Adipocyte (in vitro differentiated cells): ENCODE measurements around the gene SNCAIP.

Source experiments
- DNase-seq: peaks from one replicate; pipeline ENCODE4 v3.0.0-alpha.2; 2015; ENCODE audit warnings: low read depth
- H3K27me3 ChIP-seq: replicated peaks from 2 replicates; pipeline ENCODE4 v1.7.0; 2013; ENCODE audit warnings: mild to moderate bottlenecking, low read length, moderate library complexity; ENCODE audit not compliant: control insufficient read depth, insufficient read depth
- H3K36me3 ChIP-seq: 2 replicates; pipeline ENCODE4 v1.7.0; 2013; ENCODE audit warnings: low read length, mild to moderate bottlenecking, moderate library complexity; ENCODE audit not compliant: control insufficient read depth, insufficient read depth, severe bottlenecking
- H3K4me1 ChIP-seq: 2 replicates; pipeline ENCODE4 v1.7.0; 2013; ENCODE audit warnings: mild to moderate bottlenecking, low read length, moderate library complexity; ENCODE audit not compliant: control insufficient read depth, insufficient read depth
- H3K4me3 ChIP-seq: 2 replicates; pipeline ENCODE4 v1.7.0; 2013; ENCODE audit warnings: mild to moderate bottlenecking, low read length, moderate library complexity
- H3K9ac ChIP-seq: 2 replicates; pipeline ENCODE4 v1.7.0; 2013; ENCODE audit warnings: mild to moderate bottlenecking, low read length, moderate library complexity
- H3K9me3 ChIP-seq: 2 replicates; pipeline ENCODE4 v1.7.0; 2013; ENCODE audit warnings: mild to moderate bottlenecking, low read length, moderate library complexity; ENCODE audit not compliant: control insufficient read depth

SNCAIP gene

GRCh38 chr5:122311961-122312590 lies at the start of gene SNCAIP:
TSS of gene SNCAIP (plus strand) at chr5:122312237. CDS start at chr5:122391135, 78,898 bp downstream.
- peak within 1 kb of the TSS; percentile 85 for H3K4me3 ChIP-seq
- peak within 1 kb of the TSS; percentile 67 for H3K9ac ChIP-seq
- no peaks in the 10 kb centered on the region for H3K27me3 ChIP-seq
- peaks cover 15% of the 10 kb centered on the region for H3K4me1 ChIP-seq
- DNase-seq = peak; percentile 78
- no peaks in the 10 kb centered on the region for H3K36me3 ChIP-seq
- H3K9me3 ChIP-seq = no peaks in the 10 kb centered on the region

- peaks cover 14% of the 10 kb centered on the region for H3K4me1 ChIP-seq
- H3K9me3 ChIP-seq = no peaks in the 10 kb centered on the region
- peak; percentile 26 for DNase-seq
- peaks cover 3% of the 10 kb centered on the region for H3K27me3 ChIP-seq
- no peak overlapping the region for H3K9ac ChIP-seq
- no peaks in the 10 kb centered on the region for H3K36me3 ChIP-seq
- no peak overlapping the region for H3K4me3 ChIP-seq
Measured at GRCh38 chr5:122263352-122264030, 48.5 kb upstream of the SNCAIP start.

GRCh38 chr5:122264610-122265009 lies 47.4 kb upstream of the SNCAIP start:
- Histone ChIP-seq H3K4me1 (peaks cover 14% of the 10 kb centered on the region), H3K4me3 (no peak overlapping the region), H3K36me3 (no peaks in the 10 kb centered on the region), H3K9me3 (no peaks in the 10 kb centered on the region), H3K27me3 (peaks cover 3% of the 10 kb centered on the region), H3K9ac (no peak overlapping the region)
- DNase-seq = no peak

GRCh38 chr5:122267185-122267584 lies 44.9 kb upstream of the SNCAIP start:
- Histone ChIP-seq H3K36me3 (no peaks in the 10 kb centered on the region), H3K9ac (no peak overlapping the region), H3K9me3 (no peaks in the 10 kb centered on the region), H3K27me3 (peaks cover 3% of the 10 kb centered on the region), H3K4me3 (no peak overlapping the region), H3K4me1 (peaks cover 14% of the 10 kb centered on the region)
- DNase-seq = no peak

- DNase-seq = no peak
- Histone ChIP-seq H3K9ac (no peak overlapping the region), H3K9me3 (no peaks in the 10 kb centered on the region), H3K27me3 (no peaks in the 10 kb centered on the region), H3K4me3 (no peak overlapping the region), H3K36me3 (no peaks in the 10 kb centered on the region), H3K4me1 (no peaks in the 10 kb centered on the region)
Measured at GRCh38 chr5:122273696-122274095, 38.3 kb upstream of the SNCAIP start.

GRCh38 chr5:122283592-122283991 lies 28.4 kb upstream of the SNCAIP start:
- H3K9me3 ChIP-seq = peaks cover 11% of the 10 kb centered on the region
- H3K9ac ChIP-seq = no peak overlapping the region
- H3K4me1 ChIP-seq = no peaks in the 10 kb centered on the region
- H3K27me3 ChIP-seq = no peaks in the 10 kb centered on the region
- no peaks in the 10 kb centered on the region for H3K36me3 ChIP-seq
- H3K4me3 ChIP-seq = no peak overlapping the region
- DNase-seq = no peak

GRCh38 chr5:122286541-122286940 lies 25.5 kb upstream of the SNCAIP start:
- H3K4me1 ChIP-seq = no peaks in the 10 kb centered on the region
- no peak overlapping the region for H3K4me3 ChIP-seq
- H3K9me3 ChIP-seq = peaks cover 11% of the 10 kb centered on the region
- no peaks in the 10 kb centered on the region for H3K27me3 ChIP-seq
- no peaks in the 10 kb centered on the region for H3K36me3 ChIP-seq
- no peak for DNase-seq
- H3K9ac ChIP-seq = no peak overlapping the region

- Histone ChIP-seq H3K36me3 (no peaks in the 10 kb centered on the region), H3K4me3 (no peak overlapping the region), H3K9me3 (peaks cover 11% of the 10 kb centered on the region), H3K27me3 (no peaks in the 10 kb centered on the region), H3K4me1 (peaks cover 2% of the 10 kb centered on the region), H3K9ac (no peak overlapping the region)
- no peak for DNase-seq
Measured at GRCh38 chr5:122287101-122287500, 24.9 kb upstream of the SNCAIP start.

GRCh38 chr5:122291000-122291901 lies 20.8 kb upstream of the SNCAIP start:
- DNase-seq = no peak
- no peaks in the 10 kb centered on the region for H3K27me3 ChIP-seq

GRCh38 chr5:122292332-122292731 lies 19.7 kb upstream of the SNCAIP start:
- DNase-seq = peak; percentile 56
- no peak overlapping the region for H3K9ac ChIP-seq
- H3K9me3 ChIP-seq = no peaks in the 10 kb centered on the region
- H3K27me3 ChIP-seq = no peaks in the 10 kb centered on the region
- H3K4me3 ChIP-seq = no peak overlapping the region
- H3K36me3 ChIP-seq = no peaks in the 10 kb centered on the region
- peaks cover 8% of the 10 kb centered on the region for H3K4me1 ChIP-seq

More at GRCh38 chr5:122291000-122291901, 20.8 kb upstream of the SNCAIP start:
- Histone ChIP-seq H3K4me1 (peaks cover 8% of the 10 kb centered on the region), H3K4me3 (no peak overlapping the region), H3K9me3 (no peaks in the 10 kb centered on the region), H3K9ac (no peak overlapping the region), H3K36me3 (no peaks in the 10 kb centered on the region)

- DNase-seq = no peak
- Histone ChIP-seq H3K36me3 (no peaks in the 10 kb centered on the region), H3K27me3 (no peaks in the 10 kb centered on the region), H3K9ac (no peak overlapping the region), H3K4me3 (no peak overlapping the region), H3K9me3 (no peaks in the 10 kb centered on the region), H3K4me1 (peaks cover 8% of the 10 kb centered on the region)
Measured at GRCh38 chr5:122295138-122295537, 16.9 kb upstream of the SNCAIP start.
